GM12878 (cell line): ENCODE measurements around the gene WDR74. TPM values are rescaled to one million over a fixed set of nuclear protein-coding genes. Genes with fewer than 3 reads are reported as not detected.

ENCODE experiments used
- ATF2 ChIP-seq: IDR thresholded peaks from 2 replicates; pipeline ENCODE4 v1.6.1; 2012; ENCODE audit warnings: low read length, inconsistent platforms
- ATF3 ChIP-seq: IDR thresholded peaks from 2 replicates; pipeline ENCODE4 v1.6.1; 2011; ENCODE audit warnings: low read depth, mild to moderate bottlenecking, low read length, moderate library complexity, borderline replicate concordance; ENCODE audit errors: extremely low read depth
- CBFB ChIP-seq: IDR thresholded peaks from 2 replicates; pipeline ENCODE4 v1.6.1; 2016; ENCODE audit warnings: antibody characterized with exemption, low read depth
- CEBPB ChIP-seq, 2 experiments: fragments of 150-350 bp in 1 of 2; IDR thresholded peaks; 2 replicates each; pipeline ENCODE4 v1.6.1; 2012 to 2014; ENCODE audit warnings: low read depth in 2 of 2, low read length in 2 of 2, borderline replicate concordance in 1 of 2, inconsistent platforms in 1 of 2
- E2F4 ChIP-seq: IDR thresholded peaks from 2 replicates; pipeline ENCODE4 v1.6.1; 2012; ENCODE audit warnings: low read depth, low read length, improper control_type of control experiment
- ETV6 ChIP-seq, 2 experiments: fragments of 450-650 bp in 1 of 2; IDR thresholded peaks in 1 of 2; conservative IDR thresholded peaks in 1 of 2; 2 replicates each; pipeline ENCODE4 v1.6.1; 2014; ENCODE audit warnings: antibody characterized with exemption in 1 of 2, borderline replicate concordance in 1 of 2, low read depth in 1 of 2, mild to moderate bottlenecking in 1 of 2, moderate library complexity in 1 of 2
- FOXK2 ChIP-seq: fragments of 450-650 bp; IDR thresholded peaks from 2 replicates; pipeline ENCODE4 v1.6.1; 2017; ENCODE audit warnings: mild to moderate bottlenecking, moderate library complexity
- IRF3 ChIP-seq: fragments of 450-650 bp; IDR thresholded peaks from 2 replicates; pipeline ENCODE4 v1.6.1; 2014; ENCODE audit warnings: mild to moderate bottlenecking
- JUNB ChIP-seq: IDR thresholded peaks from 2 replicates; pipeline ENCODE4 v1.6.1; 2016; ENCODE audit warnings: antibody characterized with exemption, mild to moderate bottlenecking
- MEF2B ChIP-seq: fragments of 450-650 bp; IDR thresholded peaks from 2 replicates; pipeline ENCODE4 v1.6.1; 2018; ENCODE audit warnings: mild to moderate bottlenecking, moderate library complexity; ENCODE audit not compliant: partially characterized antibody, poor library complexity, severe bottlenecking
- MYB ChIP-seq: fragments of 150-350 bp; IDR thresholded peaks from 2 replicates; pipeline ENCODE4 v1.6.1; 2014; ENCODE audit warnings: mild to moderate bottlenecking, low read depth, low read length, borderline replicate concordance
- NFYB ChIP-seq: IDR thresholded peaks from 2 replicates; pipeline ENCODE4 v1.6.1; 2011; ENCODE audit warnings: low read depth, mild to moderate bottlenecking, low read length, improper control_type of control experiment, moderate library complexity; ENCODE audit not compliant: insufficient read depth
- POLR2AphosphoS5 ChIP-seq: IDR thresholded peaks from 2 replicates; pipeline ENCODE4 v1.6.1; 2011; ENCODE audit warnings: mild to moderate bottlenecking, low read length, inconsistent platforms
- RFX5 ChIP-seq: IDR thresholded peaks from 2 replicates; pipeline ENCODE4 v1.6.1; 2011; ENCODE audit warnings: low read depth, low read length, improper control_type of control experiment
- SMAD5 ChIP-seq: IDR thresholded peaks from 2 replicates; pipeline ENCODE4 v1.6.1; 2016; ENCODE audit warnings: antibody characterized with exemption, low read depth
- TBL1XR1 ChIP-seq: IDR thresholded peaks from 2 replicates; pipeline ENCODE4 v1.6.1; 2012; ENCODE audit warnings: low read depth, low read length, improper control_type of control experiment
- TCF12 ChIP-seq: IDR thresholded peaks from 2 replicates; pipeline ENCODE4 v1.6.1; 2011; ENCODE audit warnings: low read depth, mild to moderate bottlenecking, low read length
- polyA plus RNA-seq, 11 experiments: library from polyadenylated mRNA; depleted of rRNA in 4 of 11; unstranded in 6 of 11; stranded (reverse) in 5 of 11; fragments of >200 nt; fragmentation: Nextera tagmentation in 4 of 11; fragmentation: Illumina TruSeq in 1 of 11; extraction: Ambion mirVana in 4 of 11; extraction: Trizol in 1 of 11; gene quantifications; 1 replicate in 1 of 11; 2 replicates in 10 of 11; pipeline versions ENCODE4 v1.2.1 to v1.2.3, GENCODE V29; 2011 to 2016; ENCODE audit warnings: inconsistent platforms in 2 of 11, missing spikeins in 2 of 11, low read depth in 1 of 11
- total RNA-seq, 4 experiments: library from RNA; depleted of rRNA in 3 of 4; stranded (reverse); fragments of >200 nt in 3 of 4; fragmentation: Illumina TruSeq in 1 of 4; extraction: Trizol in 1 of 4; gene quantifications; 2 replicates each; pipeline versions ENCODE4 v1.2.1 to v1.2.3, GENCODE V29; 2013 to 2021
- TF ChIP-seq, protein P1 (sequence below): fragments of 450-650 bp; IDR thresholded peaks from 2 replicates; pipeline ENCODE4 v1.6.1; 2018; ENCODE audit warnings: borderline replicate concordance, mild to moderate bottlenecking; ENCODE audit not compliant: partially characterized antibody
- TF ChIP-seq, protein P2 (sequence below): fragments of 450-650 bp; IDR thresholded peaks from 2 replicates; pipeline ENCODE4 v1.6.1; 2017; ENCODE audit warnings: low read depth, mild to moderate bottlenecking, moderate library complexity
- TF ChIP-seq, protein P3 (sequence below): fragments of 450-650 bp; IDR thresholded peaks from 2 replicates; pipeline ENCODE4 v1.6.1; 2016; ENCODE audit warnings: mild to moderate bottlenecking

The WDR74 gene
- total and polyA plus RNA-seq, 10 of the 15 experiments (the other 5 are each of a cell fraction or from before 2014, with no cell fraction given): 18.2 to 103 (median 60.7) TPM

- TF ChIP-seq, protein P1, sequence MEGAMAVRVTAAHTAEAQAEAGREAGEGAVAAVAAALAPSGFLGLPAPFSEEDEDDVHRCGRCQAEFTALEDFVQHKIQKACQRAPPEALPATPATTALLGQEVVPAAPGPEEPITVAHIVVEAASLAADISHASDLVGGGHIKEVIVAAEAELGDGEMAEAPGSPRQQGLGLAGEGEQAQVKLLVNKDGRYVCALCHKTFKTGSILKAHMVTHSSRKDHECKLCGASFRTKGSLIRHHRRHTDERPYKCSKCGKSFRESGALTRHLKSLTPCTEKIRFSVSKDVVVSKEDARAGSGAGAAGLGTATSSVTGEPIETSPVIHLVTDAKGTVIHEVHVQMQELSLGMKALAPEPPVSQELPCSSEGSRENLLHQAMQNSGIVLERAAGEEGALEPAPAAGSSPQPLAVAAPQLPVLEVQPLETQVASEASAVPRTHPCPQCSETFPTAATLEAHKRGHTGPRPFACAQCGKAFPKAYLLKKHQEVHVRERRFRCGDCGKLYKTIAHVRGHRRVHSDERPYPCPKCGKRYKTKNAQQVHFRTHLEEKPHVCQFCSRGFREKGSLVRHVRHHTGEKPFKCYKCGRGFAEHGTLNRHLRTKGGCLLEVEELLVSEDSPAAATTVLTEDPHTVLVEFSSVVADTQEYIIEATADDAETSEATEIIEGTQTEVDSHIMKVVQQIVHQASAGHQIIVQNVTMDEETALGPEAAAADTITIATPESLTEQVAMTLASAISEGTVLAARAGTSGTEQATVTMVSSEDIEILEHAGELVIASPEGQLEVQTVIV: no peak
- TF ChIP-seq JUNB (no peak), RFX5 (no peak), TCF12 (0 out of 2 replicates have a peak, but pooled peaks have one; percentile 29), ETV6 (conservative IDR thresholded peaks at IDR 0.05 in 1 of 2, IDR thresholded peaks at IDR 0.05 in 1 of 2; ENCODE audit: borderline replicate concordance in 1 of 2, low read depth in 1 of 2) (no peak), IRF3 (no peak), CBFB (no peak), FOXK2 (no peak), TBL1XR1 (no peak), E2F4 (no peak), ATF2 (no peak), CEBPB (IDR thresholded peaks at IDR 0.05; ENCODE audit: borderline replicate concordance in 1 of 2, low read depth in 2 of 2, low read length in 2 of 2) (no peak), MEF2B (no peak), SMAD5 (no peak), NFYB (no peak), POLR2AphosphoS5 (no peak), ATF3 (no peak), MYB (no peak)
- TF ChIP-seq, protein P2, sequence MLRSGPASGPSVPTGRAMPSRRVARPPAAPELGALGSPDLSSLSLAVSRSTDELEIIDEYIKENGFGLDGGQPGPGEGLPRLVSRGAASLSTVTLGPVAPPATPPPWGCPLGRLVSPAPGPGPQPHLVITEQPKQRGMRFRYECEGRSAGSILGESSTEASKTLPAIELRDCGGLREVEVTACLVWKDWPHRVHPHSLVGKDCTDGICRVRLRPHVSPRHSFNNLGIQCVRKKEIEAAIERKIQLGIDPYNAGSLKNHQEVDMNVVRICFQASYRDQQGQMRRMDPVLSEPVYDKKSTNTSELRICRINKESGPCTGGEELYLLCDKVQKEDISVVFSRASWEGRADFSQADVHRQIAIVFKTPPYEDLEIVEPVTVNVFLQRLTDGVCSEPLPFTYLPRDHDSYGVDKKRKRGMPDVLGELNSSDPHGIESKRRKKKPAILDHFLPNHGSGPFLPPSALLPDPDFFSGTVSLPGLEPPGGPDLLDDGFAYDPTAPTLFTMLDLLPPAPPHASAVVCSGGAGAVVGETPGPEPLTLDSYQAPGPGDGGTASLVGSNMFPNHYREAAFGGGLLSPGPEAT: no peak
- TF ChIP-seq, protein P3, sequence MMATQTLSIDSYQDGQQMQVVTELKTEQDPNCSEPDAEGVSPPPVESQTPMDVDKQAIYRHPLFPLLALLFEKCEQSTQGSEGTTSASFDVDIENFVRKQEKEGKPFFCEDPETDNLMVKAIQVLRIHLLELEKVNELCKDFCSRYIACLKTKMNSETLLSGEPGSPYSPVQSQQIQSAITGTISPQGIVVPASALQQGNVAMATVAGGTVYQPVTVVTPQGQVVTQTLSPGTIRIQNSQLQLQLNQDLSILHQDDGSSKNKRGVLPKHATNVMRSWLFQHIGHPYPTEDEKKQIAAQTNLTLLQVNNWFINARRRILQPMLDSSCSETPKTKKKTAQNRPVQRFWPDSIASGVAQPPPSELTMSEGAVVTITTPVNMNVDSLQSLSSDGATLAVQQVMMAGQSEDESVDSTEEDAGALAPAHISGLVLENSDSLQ: 0 out of 2 replicates have a peak, but pooled peaks have one; percentile 24
These were observed 52.9 kb downstream of the WDR74 start (continued) for GRCh38 chr11:62786318-62787004.
